A673 (cell line): Measurements from ENCODE around the gene ENKD1. TPM values are rescaled to one million over a fixed set of nuclear protein-coding genes. Genes with fewer than 3 reads are reported as not detected.

ENCODE experiments used
- BruUV-seq: library from RNA; stranded (reverse); fragments of 400-500 nt; replicated peaks from 2 replicates; lab custom pipeline; 2021; lab: Mats Ljungman, UMichigan
- CTCF ChIA-PET: fragments of 300-600 bp; sonication (Branson Sonifier 250); formaldehyde crosslinking; loops from one replicate; lab custom pipeline; 2022; ENCODE audit warnings: antibody characterized with exemption; lab: Charles Lee
- POLR2A ChIA-PET: fragments of 300-600 bp; sonication (Branson Sonifier 250); formaldehyde crosslinking; loops from one replicate; lab custom pipeline; 2022; ENCODE audit warnings: antibody characterized with exemption; ENCODE audit not compliant: low non-redundant PET; lab: Charles Lee
- DNase-seq: peaks from one replicate; pipeline ENCODE4 v3.0.0-alpha.2; 2015; ENCODE audit warnings: low spot score
- H3K27ac ChIP-seq: fragments of 200-600 bp; sonication (generic); 2 replicates; pipeline ENCODE4 v1.5.1; 2016; ENCODE audit warnings: mixed run types, low read depth, mild to moderate bottlenecking, mixed read lengths, antibody characterized with exemption, low read length; ENCODE audit not compliant: poor library complexity, severe bottlenecking
- H3K27me3 ChIP-seq: fragments of 200-600 bp; sonication (generic); replicated peaks from 2 replicates; pipeline ENCODE4 v1.6.1; 2017; ENCODE audit warnings: mixed run types, low read depth, mild to moderate bottlenecking, mixed read lengths, antibody characterized with exemption, low read length; ENCODE audit not compliant: insufficient read depth, poor library complexity
- H3K36me3 ChIP-seq: fragments of 200-600 bp; sonication (generic); 2 replicates; pipeline ENCODE4 v1.6.1; 2016; ENCODE audit warnings: mixed run types, mild to moderate bottlenecking, mixed read lengths, antibody characterized with exemption, low read length; ENCODE audit not compliant: insufficient read depth, poor library complexity, severe bottlenecking
- H3K4me1 ChIP-seq: fragments of 200-600 bp; sonication (generic); 2 replicates; pipeline ENCODE4 v1.6.1; 2017; ENCODE audit warnings: mixed run types, mild to moderate bottlenecking, mixed read lengths, antibody characterized with exemption, low read length; ENCODE audit not compliant: insufficient read depth, poor library complexity, severe bottlenecking
- H3K4me3 ChIP-seq: fragments of 200-600 bp; sonication (generic); 2 replicates; pipeline ENCODE4 v1.5.1; 2016; ENCODE audit warnings: low read depth, mixed run types, mild to moderate bottlenecking, mixed read lengths, low read length; ENCODE audit not compliant: poor library complexity, severe bottlenecking
- H3K9me3 ChIP-seq: fragments of 200-600 bp; sonication (generic); 2 replicates; pipeline ENCODE4 v1.6.1; 2016; ENCODE audit warnings: mixed run types, low read depth, mild to moderate bottlenecking, mixed read lengths, antibody characterized with exemption, low read length; ENCODE audit not compliant: poor library complexity, severe bottlenecking
- CTCF ChIP-seq: fragments of 300-800, 200-600 bp; sonication (generic); conservative IDR thresholded peaks from 2 replicates; pipeline ENCODE4 v1.5.1; 2017; ENCODE audit warnings: low read depth, mild to moderate bottlenecking, antibody characterized with exemption, low read length, moderate library complexity, mixed read lengths
- EZH2 ChIP-seq: fragments of 200-600 bp; sonication (generic); IDR thresholded peaks from 2 replicates; pipeline ENCODE4 v1.6.1; 2017; ENCODE audit warnings: borderline replicate concordance, low read depth, mild to moderate bottlenecking, mixed read lengths, antibody characterized with exemption, low read length; ENCODE audit not compliant: poor library complexity, severe bottlenecking
- intact Hi-C: fragments of 100-400 bp; cut with micrococcal nuclease; formaldehyde crosslinking; loops from one replicate; pipeline ENCODE4 v1.10.0; 2022; ENCODE audit not compliant: unreplicated experiment
- total RNA-seq: library from RNA; stranded (reverse); gene quantifications from 2 replicates; pipeline ENCODE4 v1.2.3, GENCODE V29; 2021

Gene ENKD1
- total RNA-seq, 1 experiment from 2014 or later = 8.5 TPM

DNA sequence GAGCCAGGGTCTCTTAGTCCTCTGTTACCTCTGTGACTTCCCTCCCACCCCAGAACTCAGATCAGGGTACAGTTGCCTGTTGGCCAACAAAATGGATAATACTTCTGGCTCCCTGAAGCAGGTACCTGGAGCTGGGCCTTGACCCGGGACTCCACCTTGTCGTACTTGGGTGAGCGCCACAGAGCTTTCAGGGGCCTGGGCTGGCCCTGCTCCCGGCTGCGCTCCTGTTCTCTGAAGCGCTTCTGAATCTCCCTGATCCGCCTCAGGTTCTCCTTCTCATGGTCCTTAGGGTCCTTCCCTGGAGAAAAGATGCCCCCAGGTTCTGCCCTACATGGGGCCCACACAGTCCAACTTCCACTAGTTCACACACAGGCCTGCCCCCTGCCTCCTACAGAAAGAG, 1.7 kb downstream of the ENKD1 start:
- DNase-seq = no peak
- CTCF ChIA-PET = no interaction called here
- no TSS peak for BruUV-seq
- TF ChIP-seq CTCF = no peak
- TF ChIP-seq EZH2 = no peak
- H3K36me3 ChIP-seq = no peaks in the 10 kb centered on the region
- H3K27me3 ChIP-seq = no peaks in the 10 kb centered on the region
- POLR2A ChIA-PET = no interaction called here
- no peak overlapping the region for H3K27ac ChIP-seq
- intact Hi-C loops = loop anchor here (5.0 kb wide), 1 partner anchor 103 kb away; the partner anchor contains the start of gene CTCF
- peaks cover 16% of the 10 kb centered on the region for H3K4me1 ChIP-seq
- no peak overlapping the region for H3K4me3 ChIP-seq
- H3K9me3 ChIP-seq = no peaks in the 10 kb centered on the region

DNA sequence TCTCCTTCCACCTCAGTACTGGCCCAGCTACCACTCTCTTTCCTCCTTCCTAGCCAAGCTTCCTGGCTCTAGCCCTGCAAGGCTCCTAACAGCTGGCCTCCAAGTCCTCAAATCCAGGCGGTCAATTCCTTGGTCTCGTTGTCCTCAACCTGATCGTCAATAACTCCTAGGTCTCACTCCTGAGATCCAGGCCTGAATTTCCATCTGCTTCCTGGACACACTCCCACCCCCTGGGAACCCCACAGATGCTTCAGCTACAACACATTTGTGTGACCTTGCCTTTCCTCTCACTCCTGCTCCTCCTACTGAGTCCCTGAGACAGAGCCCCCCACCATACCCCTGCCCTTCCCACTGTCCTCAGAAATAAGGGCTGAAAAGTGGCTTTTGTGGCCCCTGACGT, 2.3 kb downstream of the ENKD1 start:
- CTCF ChIA-PET = no interaction called here

DNA sequence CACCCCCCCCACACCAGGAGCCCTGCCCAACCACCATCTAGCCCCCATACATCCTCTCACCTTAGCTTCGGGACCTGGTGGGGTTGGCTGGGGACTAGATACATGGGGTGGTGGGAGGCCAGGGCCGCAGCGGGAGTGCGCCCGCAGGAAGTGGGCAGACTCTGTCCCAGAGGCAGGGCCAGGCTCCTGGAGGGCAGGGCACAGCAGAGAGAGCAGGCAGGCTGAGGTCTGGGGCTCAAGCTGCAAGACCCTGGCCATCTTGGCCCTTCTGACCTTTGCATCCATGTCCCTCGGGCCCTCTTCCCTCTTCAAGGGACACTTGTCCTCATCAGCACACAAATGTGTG, 2.7 kb downstream of the ENKD1 start:
- H3K27ac ChIP-seq = no peak overlapping the region
- no peak for DNase-seq
- TF ChIP-seq CTCF = no peak
- TF ChIP-seq EZH2 = no peak
- no peaks in the 10 kb centered on the region for H3K9me3 ChIP-seq
- BruUV-seq = no TSS peak
- intact Hi-C loops = no loop called here
- ChIA-PET CTCF (no interaction called here), POLR2A (no interaction called here)
- H3K27me3 ChIP-seq = no peaks in the 10 kb centered on the region
- no peaks in the 10 kb centered on the region for H3K36me3 ChIP-seq
- no peak overlapping the region for H3K4me3 ChIP-seq
- H3K4me1 ChIP-seq = peaks cover 21% of the 10 kb centered on the region

More for the DNA sequence above, 2.3 kb downstream of the ENKD1 start:
- Histone ChIP-seq H3K9me3 (no peaks in the 10 kb centered on the region), H3K36me3 (no peaks in the 10 kb centered on the region), H3K27me3 (no peaks in the 10 kb centered on the region), H3K4me3 (no peak overlapping the region), H3K27ac (no peak overlapping the region), H3K4me1 (peaks cover 17% of the 10 kb centered on the region)
- BruUV-seq = no TSS peak
- DNase-seq = no peak
- intact Hi-C loops = no loop called here
- no peak for TF ChIP-seq CTCF
- TF ChIP-seq EZH2 = no peak
- POLR2A ChIA-PET = no interaction called here
